Mesenchymal stem cell (in vitro differentiated cells and primary cell): ENCODE results near the gene CELF2.

ENCODE experiments used
- DNase-seq: peaks from one replicate; pipeline ENCODE4 v3.0.0-alpha.2; 2013
- H2AFZ ChIP-seq: one replicate; pipeline ENCODE4 v1.6.1; 2013; ENCODE audit warnings: low read depth, mild to moderate bottlenecking, control low read depth, inconsistent platforms, low read length, moderate library complexity
- H2AK5ac ChIP-seq: 2 replicates; pipeline ENCODE4 v1.6.1; 2013; ENCODE audit warnings: low read length, moderate library complexity, mild to moderate bottlenecking, inconsistent platforms; ENCODE audit not compliant: severe bottlenecking
- H2BK120ac ChIP-seq: one replicate; pipeline ENCODE4 v1.6.1; 2013; ENCODE audit warnings: low read depth, mild to moderate bottlenecking, inconsistent platforms, low read length, moderate library complexity
- H2BK12ac ChIP-seq, 2 experiments: one replicate each; pipeline ENCODE4 v1.6.1; 2013; ENCODE audit warnings: inconsistent platforms in 2 of 2, low read length in 2 of 2, mild to moderate bottlenecking in 2 of 2, moderate library complexity in 2 of 2, control low read depth in 1 of 2
- H2BK15ac ChIP-seq: one replicate; pipeline ENCODE4 v1.6.1; 2013; ENCODE audit warnings: mild to moderate bottlenecking, low read depth, inconsistent platforms; ENCODE audit not compliant: poor library complexity, severe bottlenecking
- H2BK5ac ChIP-seq: 2 replicates; pipeline ENCODE4 v1.6.1; 2013; ENCODE audit warnings: low read depth, mild to moderate bottlenecking, low read length, control low read depth, inconsistent platforms; ENCODE audit not compliant: poor library complexity, severe bottlenecking
- H3K14ac ChIP-seq, 2 experiments: one replicate each; pipeline ENCODE4 v1.6.1; 2013; ENCODE audit warnings: inconsistent platforms in 2 of 2, low read length in 2 of 2, control low read depth in 1 of 2, mild to moderate bottlenecking in 1 of 2, moderate library complexity in 1 of 2
- H3K18ac ChIP-seq, 2 experiments: one replicate each; pipeline ENCODE4 v1.6.1; 2013; ENCODE audit warnings: inconsistent platforms in 2 of 2, low read length in 2 of 2, control low read depth in 1 of 2, low read depth in 1 of 2, mild to moderate bottlenecking in 1 of 2
- H3K23ac ChIP-seq, 2 experiments: one replicate each; pipeline ENCODE4 v1.6.1; 2013; ENCODE audit warnings: inconsistent platforms in 2 of 2, low read length in 2 of 2, mild to moderate bottlenecking in 2 of 2, moderate library complexity in 2 of 2, control low read depth in 1 of 2
- H3K27ac ChIP-seq: 2 replicates; pipeline ENCODE4 v1.5.1; 2013; ENCODE audit warnings: mild to moderate bottlenecking, moderate library complexity, low read length, control low read depth, inconsistent platforms; ENCODE audit not compliant: poor library complexity, severe bottlenecking
- H3K27me3 ChIP-seq, 2 experiments: 2 replicates each; pipeline versions ENCODE4 v1.6.1 to v1.7.0; 2013; ENCODE audit warnings: low read length in 2 of 2, mild to moderate bottlenecking in 2 of 2, moderate library complexity in 2 of 2, control low read depth in 1 of 2, inconsistent platforms in 1 of 2; ENCODE audit not compliant: control insufficient read depth in 1 of 2, insufficient read depth in 1 of 2
- H3K36me3 ChIP-seq, 2 experiments: 2 replicates each; pipeline versions ENCODE4 v1.6.1 to v1.7.0; 2013; ENCODE audit warnings: low read length in 2 of 2, control low read depth in 1 of 2, inconsistent platforms in 1 of 2, low read depth in 1 of 2, mild to moderate bottlenecking in 1 of 2; ENCODE audit not compliant: insufficient read depth in 2 of 2, control insufficient read depth in 1 of 2
- H3K4ac ChIP-seq, 2 experiments: one replicate each; pipeline ENCODE4 v1.6.1; 2013; ENCODE audit warnings: inconsistent platforms in 2 of 2, low read length in 2 of 2, mild to moderate bottlenecking in 2 of 2, moderate library complexity in 2 of 2, control low read depth in 1 of 2, low read depth in 1 of 2
- H3K4me1 ChIP-seq: 2 replicates; pipeline ENCODE4 v1.6.1; 2013; ENCODE audit warnings: low read depth, low read length, control low read depth; ENCODE audit not compliant: control insufficient read depth, insufficient read depth
- H3K4me2 ChIP-seq: 2 replicates; pipeline ENCODE4 v1.6.1; 2013; ENCODE audit warnings: low read length, mild to moderate bottlenecking, inconsistent platforms; ENCODE audit not compliant: poor library complexity, severe bottlenecking
- H3K4me3 ChIP-seq, 2 experiments: 2 replicates each; pipeline versions ENCODE4 v1.5.1 to v1.7.0; 2013; ENCODE audit warnings: low read length in 2 of 2, mild to moderate bottlenecking in 2 of 2, control low read depth in 1 of 2, low read depth in 1 of 2; ENCODE audit not compliant: insufficient read depth in 1 of 2
- H3K79me1 ChIP-seq: replicated peaks from 2 replicates; pipeline ENCODE4 v1.6.1; 2013; ENCODE audit warnings: mild to moderate bottlenecking, control low read depth, low read length, inconsistent platforms; ENCODE audit not compliant: poor library complexity, severe bottlenecking
- H3K9ac ChIP-seq: 2 replicates; pipeline ENCODE4 v1.7.0; 2013; ENCODE audit warnings: mild to moderate bottlenecking, low read length, moderate library complexity
- H3K9me3 ChIP-seq: 2 replicates; pipeline ENCODE4 v1.7.0; 2013; ENCODE audit warnings: mild to moderate bottlenecking, low read length; ENCODE audit not compliant: control insufficient read depth
- H4K8ac ChIP-seq: one replicate; pipeline ENCODE4 v1.6.1; 2013; ENCODE audit warnings: inconsistent platforms, mild to moderate bottlenecking, low read length, moderate library complexity
- H4K91ac ChIP-seq: one replicate; pipeline ENCODE4 v1.6.1; 2013; ENCODE audit warnings: mild to moderate bottlenecking, low read length, inconsistent platforms
- WGBS: methylation state at CpG from one replicate; pipeline ENCODE4 v1.1.7; 2013; ENCODE audit warnings: mixed read lengths; 5-methylcytosine and 5-hydroxymethylcytosine counted together

The CELF2 gene

GRCh38 chr10:11173042-11173441, 155.4 kb downstream of the CELF2 start:
- Histone ChIP-seq H3K27me3 (no peaks in the 10 kb centered on the region), H3K36me3 (peaks cover 1 to 92% of the 10 kb centered on the region in 2 experiments), H3K9me3 (no peaks in the 10 kb centered on the region), H2AFZ (no peak overlapping the region), H2BK15ac (no peak overlapping the region), H3K27ac (no peak overlapping the region), H3K4me3 (no peak overlapping the region), H2BK120ac (no peak overlapping the region), H2BK5ac (no peak overlapping the region), H3K9ac (no peak overlapping the region), H3K23ac (no peak overlapping the region), H3K4ac (no peak overlapping the region), H3K18ac (no peak overlapping the region), H3K79me1 (peaks cover 25% of the 10 kb centered on the region), H4K91ac (no peak overlapping the region), H3K4me2 (no peak overlapping the region), H4K8ac (no peak overlapping the region), H3K4me1 (peaks cover 4% of the 10 kb centered on the region), H2BK12ac (no peak overlapping the region), H3K14ac (no peak overlapping the region), H2AK5ac (no peak overlapping the region)
- no peak for DNase-seq
- WGBS, result 80% methylated on average over 2 of the region's 5 CpGs

- H3K4ac ChIP-seq, result no peak overlapping the region
- peaks cover 21% of the 10 kb centered on the region for H3K79me1 ChIP-seq
- H3K36me3 ChIP-seq, result peaks cover 6 to 94% of the 10 kb centered on the region in 2 experiments
- H2BK15ac ChIP-seq, result no peak overlapping the region
- H3K14ac ChIP-seq, result no peak overlapping the region
- H2BK120ac ChIP-seq, result no peak overlapping the region
- H3K4me3 ChIP-seq, result no peak overlapping the region
- no peak for DNase-seq
- H3K4me2 ChIP-seq, result no peak overlapping the region
- H4K91ac ChIP-seq, result no peak overlapping the region
- H2AFZ ChIP-seq, result no peak overlapping the region
- no peak overlapping the region for H3K9ac ChIP-seq
- no peak overlapping the region for H4K8ac ChIP-seq
- H3K18ac ChIP-seq, result no peak overlapping the region
- H2AK5ac ChIP-seq, result no peak overlapping the region
- 97% methylated on average over 7 of the region's 11 CpGs for WGBS
- no peaks in the 10 kb centered on the region for H3K9me3 ChIP-seq
- no peak overlapping the region for H3K27ac ChIP-seq
- peaks cover 8% of the 10 kb centered on the region for H3K4me1 ChIP-seq
- no peak overlapping the region for H2BK12ac ChIP-seq
- H3K27me3 ChIP-seq, result no peaks in the 10 kb centered on the region
- H3K23ac ChIP-seq, result no peak overlapping the region
- H2BK5ac ChIP-seq, result no peak overlapping the region
These were observed 158.2 kb downstream of the CELF2 start for GRCh38 chr10:11175823-11176243.

- H3K4ac ChIP-seq, result peak overlapping the region in 1 of 2 experiments; percentile 35
- H2AK5ac ChIP-seq, result no peak overlapping the region
- no peak overlapping the region for H3K4me2 ChIP-seq
- no peak overlapping the region for H3K9ac ChIP-seq
- no peak overlapping the region for H2BK12ac ChIP-seq
- H3K23ac ChIP-seq, result no peak overlapping the region
- no peak overlapping the region for H3K27ac ChIP-seq
- peaks cover 6 to 94% of the 10 kb centered on the region in 2 experiments for H3K36me3 ChIP-seq
- WGBS, result 95% methylated on average over 2 of the region's 7 CpGs
- H3K27me3 ChIP-seq, result no peaks in the 10 kb centered on the region
- no peak overlapping the region for H4K8ac ChIP-seq
- no peak overlapping the region for H2AFZ ChIP-seq
- H3K18ac ChIP-seq, result no peak overlapping the region
- peaks cover 8% of the 10 kb centered on the region for H3K4me1 ChIP-seq
- H2BK120ac ChIP-seq, result no peak overlapping the region
- no peak overlapping the region for H2BK15ac ChIP-seq
- H3K79me1 ChIP-seq, result peaks cover 20% of the 10 kb centered on the region
- no peak overlapping the region for H3K14ac ChIP-seq
- DNase-seq, result no peak
- no peak overlapping the region for H2BK5ac ChIP-seq
- H3K9me3 ChIP-seq, result no peaks in the 10 kb centered on the region
- H4K91ac ChIP-seq, result no peak overlapping the region
- H3K4me3 ChIP-seq, result no peak overlapping the region
These were observed 159.1 kb downstream of the CELF2 start for GRCh38 chr10:11176746-11177145.

- peak overlapping the region; percentile 46 to 77 for H3K4ac ChIP-seq
- H2BK120ac ChIP-seq, result no peak overlapping the region
- H3K9ac ChIP-seq, result no peak overlapping the region
- H3K4me3 ChIP-seq, result no peak overlapping the region
- H3K4me1 ChIP-seq, result peaks cover 8% of the 10 kb centered on the region
- H3K27me3 ChIP-seq, result no peaks in the 10 kb centered on the region
- 55% methylated on average over 1 of the region's 1 CpG for WGBS
- H3K79me1 ChIP-seq, result peaks cover 19% of the 10 kb centered on the region
- H2BK5ac ChIP-seq, result no peak overlapping the region
- peaks cover 6 to 93% of the 10 kb centered on the region in 2 experiments for H3K36me3 ChIP-seq
- no peaks in the 10 kb centered on the region for H3K9me3 ChIP-seq
- H4K91ac ChIP-seq, result peak overlapping the region; percentile 67
- no peak overlapping the region for H3K27ac ChIP-seq
- peak; percentile 45 for DNase-seq
- no peak overlapping the region for H3K23ac ChIP-seq
- no peak overlapping the region for H3K18ac ChIP-seq
- H3K14ac ChIP-seq, result no peak overlapping the region
- H3K4me2 ChIP-seq, result no peak overlapping the region
- H2AK5ac ChIP-seq, result no peak overlapping the region
- peak overlapping the region; percentile 29 to 33 for H2BK12ac ChIP-seq
- H2AFZ ChIP-seq, result no peak overlapping the region
- H4K8ac ChIP-seq, result no peak overlapping the region
- no peak overlapping the region for H2BK15ac ChIP-seq
These were observed 159.7 kb downstream of the CELF2 start for GRCh38 chr10:11177381-11177780.
